Measurements from ENCODE around the gene JARID2. TPM values are rescaled to one million over a fixed set of nuclear protein-coding genes. Genes with fewer than 3 reads are reported as not detected.

Gene JARID2
- total RNA-seq, 1 donor from 2014 or later, result 38.9 TPM

DNA sequence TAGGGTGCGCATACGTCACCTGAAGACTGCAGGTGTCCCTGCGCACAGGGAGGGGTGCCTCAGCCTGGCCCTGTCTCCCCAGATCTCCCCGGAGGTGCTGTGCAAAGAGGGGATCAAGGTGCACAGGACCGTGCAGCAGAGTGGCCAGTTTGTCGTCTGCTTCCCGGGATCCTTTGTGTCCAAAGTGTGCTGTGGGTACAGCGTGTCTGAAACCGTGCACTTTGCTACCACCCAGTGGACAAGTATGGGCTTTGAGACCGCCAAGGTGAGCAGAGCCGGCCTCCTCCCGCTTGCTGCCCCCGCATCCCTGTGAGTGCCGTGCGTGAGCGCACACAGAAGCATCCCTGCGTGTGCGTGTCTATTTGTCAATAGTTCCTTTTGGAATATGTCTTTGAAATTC is 266.3 kb downstream of the JARID2 start:
- Mint-ChIP-seq H3K9me3 (no peaks in the 10 kb centered on the region), H3K4me1 (peaks cover 2% of the 10 kb centered on the region), H3K27ac (peak overlapping the region; percentile 87), H3K27me3 (ENCODE audit: insufficient read depth, low read depth) (peaks cover 2% of the 10 kb centered on the region), H3K36me3 (peaks cover 55% of the 10 kb centered on the region), H3K4me3 (no peak overlapping the region)
- H3K27ac ChIP-seq, result no peak overlapping the region
- no peaks in the 10 kb centered on the region for H3K9me3 ChIP-seq (ENCODE audit: low read depth)
- no peak overlapping the region for H3K4me2 ChIP-seq
- no peaks in the 10 kb centered on the region for H3K36me3 ChIP-seq
- H3F3A ChIP-seq (ENCODE audit: low read depth), result no peaks in the 10 kb centered on the region
- H3K79me2 ChIP-seq (ENCODE audit: low read depth), result no peaks in the 10 kb centered on the region
- H4K20me1 ChIP-seq (ENCODE audit: low read depth), result peaks cover 5% of the 10 kb centered on the region
- no peak overlapping the region for H2AFZ ChIP-seq (replicated peaks)
- H3K27me3 ChIP-seq, result no peaks in the 10 kb centered on the region
- no peak overlapping the region for H3K9ac ChIP-seq
- peak; percentile 50 for DNase-seq (ENCODE audit: low spot score)
- H3K4me1 ChIP-seq, result no peaks in the 10 kb centered on the region
- no peak overlapping the region for H3K4me3 ChIP-seq
- TF ChIP-seq EZH2phosphoT487 (IDR thresholded peaks at IDR 0.05), result no peak
- TF ChIP-seq, protein P1, sequence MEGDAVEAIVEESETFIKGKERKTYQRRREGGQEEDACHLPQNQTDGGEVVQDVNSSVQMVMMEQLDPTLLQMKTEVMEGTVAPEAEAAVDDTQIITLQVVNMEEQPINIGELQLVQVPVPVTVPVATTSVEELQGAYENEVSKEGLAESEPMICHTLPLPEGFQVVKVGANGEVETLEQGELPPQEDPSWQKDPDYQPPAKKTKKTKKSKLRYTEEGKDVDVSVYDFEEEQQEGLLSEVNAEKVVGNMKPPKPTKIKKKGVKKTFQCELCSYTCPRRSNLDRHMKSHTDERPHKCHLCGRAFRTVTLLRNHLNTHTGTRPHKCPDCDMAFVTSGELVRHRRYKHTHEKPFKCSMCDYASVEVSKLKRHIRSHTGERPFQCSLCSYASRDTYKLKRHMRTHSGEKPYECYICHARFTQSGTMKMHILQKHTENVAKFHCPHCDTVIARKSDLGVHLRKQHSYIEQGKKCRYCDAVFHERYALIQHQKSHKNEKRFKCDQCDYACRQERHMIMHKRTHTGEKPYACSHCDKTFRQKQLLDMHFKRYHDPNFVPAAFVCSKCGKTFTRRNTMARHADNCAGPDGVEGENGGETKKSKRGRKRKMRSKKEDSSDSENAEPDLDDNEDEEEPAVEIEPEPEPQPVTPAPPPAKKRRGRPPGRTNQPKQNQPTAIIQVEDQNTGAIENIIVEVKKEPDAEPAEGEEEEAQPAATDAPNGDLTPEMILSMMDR (IDR thresholded peaks at IDR 0.05), result peak; percentile 42

DNA sequence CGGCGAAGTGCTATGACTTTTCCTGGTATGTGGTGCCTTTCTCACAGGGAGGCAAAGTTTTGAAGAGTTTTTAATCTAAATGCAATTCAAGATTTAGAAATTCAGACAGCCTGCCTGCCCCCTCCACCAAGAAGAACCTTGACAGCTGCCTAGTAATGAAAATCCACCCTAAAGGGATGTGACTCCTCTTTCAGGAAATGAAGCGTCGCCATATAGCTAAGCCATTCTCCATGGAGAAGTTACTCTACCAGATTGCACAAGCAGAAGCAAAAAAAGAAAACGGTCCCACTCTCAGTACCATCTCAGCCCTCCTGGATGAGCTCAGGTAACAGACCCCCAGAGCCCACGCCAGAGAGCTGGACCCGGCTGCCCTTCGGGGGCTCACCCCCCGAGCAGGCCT is 266.9 kb downstream of the JARID2 start:
- Histone ChIP-seq H3K4me1 (no peaks in the 10 kb centered on the region), H3K36me3 (no peaks in the 10 kb centered on the region), H4K20me1 (ENCODE audit: low read depth) (peaks cover 5% of the 10 kb centered on the region), H3K27ac (no peak overlapping the region), H3K4me2 (no peak overlapping the region), H3K79me2 (ENCODE audit: low read depth) (no peaks in the 10 kb centered on the region), H3F3A (ENCODE audit: low read depth) (no peaks in the 10 kb centered on the region), H2AFZ (replicated peaks) (no peak overlapping the region), H3K9ac (no peak overlapping the region), H3K27me3 (no peaks in the 10 kb centered on the region), H3K9me3 (ENCODE audit: low read depth) (no peaks in the 10 kb centered on the region), H3K4me3 (no peak overlapping the region)
- Mint-ChIP-seq H3K27me3 (ENCODE audit: insufficient read depth, low read depth) (peaks cover 2% of the 10 kb centered on the region), H3K36me3 (peaks cover 53% of the 10 kb centered on the region), H3K4me3 (no peak overlapping the region), H3K4me1 (peaks cover 2% of the 10 kb centered on the region), H3K9me3 (no peaks in the 10 kb centered on the region), H3K27ac (no peak overlapping the region)
- TF ChIP-seq, protein P1 (IDR thresholded peaks at IDR 0.05), result no peak
- TF ChIP-seq EZH2 (IDR thresholded peaks at IDR 0.05) (no peak), EZH2phosphoT487 (IDR thresholded peaks at IDR 0.05) (no peak)
- no peak for DNase-seq (ENCODE audit: low spot score)

GRCh38 chr6:15513131-15513771 is 267.4 kb downstream of the JARID2 start:
- Histone ChIP-seq H3K9ac (no peak overlapping the region), H3K79me2 (ENCODE audit: low read depth) (no peaks in the 10 kb centered on the region), H3K4me1 (no peaks in the 10 kb centered on the region), H3F3A (ENCODE audit: low read depth) (no peaks in the 10 kb centered on the region), H3K4me2 (no peak overlapping the region), H4K20me1 (ENCODE audit: low read depth) (peaks cover 5% of the 10 kb centered on the region), H3K9me3 (ENCODE audit: low read depth) (no peaks in the 10 kb centered on the region), H3K36me3 (no peaks in the 10 kb centered on the region), H2AFZ (replicated peaks) (no peak overlapping the region), H3K4me3 (no peak overlapping the region), H3K27ac (no peak overlapping the region), H3K27me3 (no peaks in the 10 kb centered on the region)
- peaks cover 2% of the 10 kb centered on the region for H3K27me3 Mint-ChIP-seq (ENCODE audit: insufficient read depth, low read depth)
- no peak for DNase-seq (ENCODE audit: low spot score)
- no peak overlapping the region for H3K4me3 Mint-ChIP-seq
- H3K4me1 Mint-ChIP-seq, result peaks cover 2% of the 10 kb centered on the region
- no peak overlapping the region for H3K27ac Mint-ChIP-seq
- peaks cover 55% of the 10 kb centered on the region for H3K36me3 Mint-ChIP-seq
- H3K9me3 Mint-ChIP-seq, result no peaks in the 10 kb centered on the region
- TF ChIP-seq EZH2phosphoT487 (IDR thresholded peaks at IDR 0.05) (no peak), EZH2 (IDR thresholded peaks at IDR 0.05) (no peak)
- TF ChIP-seq, protein P1 (IDR thresholded peaks at IDR 0.05), result no peak
